Measurements from ENCODE around the gene ZNF19. TPM values are rescaled to one million over a fixed set of nuclear protein-coding genes. Genes with fewer than 3 reads are reported as not detected.
A peak's percentile ranks its signal among the peaks of the same experiment; 100 is the strongest.

The ZNF19 gene
- total and polyA plus RNA-seq, 2 experiments from 2014 or later: 4.5 to 7.0 TPM

- H3K4me3 ChIP-seq: no peak overlapping the region
- TF ChIP-seq, protein P1, sequence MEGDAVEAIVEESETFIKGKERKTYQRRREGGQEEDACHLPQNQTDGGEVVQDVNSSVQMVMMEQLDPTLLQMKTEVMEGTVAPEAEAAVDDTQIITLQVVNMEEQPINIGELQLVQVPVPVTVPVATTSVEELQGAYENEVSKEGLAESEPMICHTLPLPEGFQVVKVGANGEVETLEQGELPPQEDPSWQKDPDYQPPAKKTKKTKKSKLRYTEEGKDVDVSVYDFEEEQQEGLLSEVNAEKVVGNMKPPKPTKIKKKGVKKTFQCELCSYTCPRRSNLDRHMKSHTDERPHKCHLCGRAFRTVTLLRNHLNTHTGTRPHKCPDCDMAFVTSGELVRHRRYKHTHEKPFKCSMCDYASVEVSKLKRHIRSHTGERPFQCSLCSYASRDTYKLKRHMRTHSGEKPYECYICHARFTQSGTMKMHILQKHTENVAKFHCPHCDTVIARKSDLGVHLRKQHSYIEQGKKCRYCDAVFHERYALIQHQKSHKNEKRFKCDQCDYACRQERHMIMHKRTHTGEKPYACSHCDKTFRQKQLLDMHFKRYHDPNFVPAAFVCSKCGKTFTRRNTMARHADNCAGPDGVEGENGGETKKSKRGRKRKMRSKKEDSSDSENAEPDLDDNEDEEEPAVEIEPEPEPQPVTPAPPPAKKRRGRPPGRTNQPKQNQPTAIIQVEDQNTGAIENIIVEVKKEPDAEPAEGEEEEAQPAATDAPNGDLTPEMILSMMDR (IDR thresholded peaks at IDR 0.05; ENCODE audit: low read depth, low read length): peak; percentile 73
- no peaks in the 10 kb centered on the region for H3K27me3 ChIP-seq
- no peak overlapping the region for H3K27ac ChIP-seq
- peak; percentile 32 to 66 for DNase-seq (ENCODE audit: low read depth in 1 of 2, low spot score in 1 of 2)
- H3K9me3 ChIP-seq (ENCODE audit: low read depth): no peaks in the 10 kb centered on the region
- no peaks in the 10 kb centered on the region for H3K4me1 ChIP-seq (ENCODE audit: low read depth)
- H3K36me3 ChIP-seq: peaks cover 9% of the 10 kb centered on the region
Observed at GRCh38 chr16:71479420-71479819, 9.7 kb downstream of the ZNF19 start.

DNA sequence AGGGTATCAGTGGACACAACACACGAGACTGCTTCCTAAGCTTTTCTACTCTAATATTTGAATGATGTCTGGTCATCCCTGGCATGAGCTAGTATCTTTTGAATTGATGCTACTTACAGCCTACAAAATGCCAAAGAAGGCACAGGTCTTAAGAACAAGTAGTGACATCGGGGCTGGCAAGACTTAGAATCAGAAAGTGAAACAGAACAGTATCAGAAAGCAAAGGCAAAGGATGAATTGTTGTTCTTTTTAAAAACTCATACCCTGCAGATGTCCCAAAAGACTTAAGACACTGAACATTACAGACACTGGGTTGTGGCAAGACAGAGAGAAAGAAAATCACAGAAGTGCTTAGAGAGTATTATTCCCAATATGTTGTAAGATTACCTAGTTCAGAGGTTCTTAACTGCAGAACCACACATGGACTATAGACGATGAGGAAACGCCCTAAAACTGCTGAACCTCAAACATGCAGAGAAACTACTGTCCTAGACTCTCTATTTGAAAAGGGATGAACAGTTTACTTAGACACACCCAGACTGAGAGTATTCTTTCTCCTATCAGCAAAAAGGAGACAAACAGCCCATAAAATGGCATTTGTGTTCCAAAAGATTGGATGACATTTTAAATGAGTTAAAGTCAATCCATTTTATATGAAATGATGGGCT is 12.5 kb downstream of the ZNF19 start:
- Histone ChIP-seq H3K27ac (no peak overlapping the region), H3K36me3 (peaks cover 9% of the 10 kb centered on the region), H3K4me3 (no peak overlapping the region), H3K27me3 (no peaks in the 10 kb centered on the region), H3K9me3 (ENCODE audit: low read depth) (no peaks in the 10 kb centered on the region), H3K4me1 (ENCODE audit: low read depth) (no peaks in the 10 kb centered on the region)
- no peak for DNase-seq (ENCODE audit: low read depth in 1 of 2, low spot score in 1 of 2)
- TF ChIP-seq, protein P1 (IDR thresholded peaks at IDR 0.05; ENCODE audit: low read depth, low read length): no peak

GRCh38 chr16:71474864-71475263 is 14.3 kb downstream of the ZNF19 start:
- Histone ChIP-seq H3K4me1 (ENCODE audit: low read depth) (no peaks in the 10 kb centered on the region), H3K27me3 (no peaks in the 10 kb centered on the region), H3K9me3 (ENCODE audit: low read depth) (no peaks in the 10 kb centered on the region), H3K27ac (no peak overlapping the region), H3K4me3 (no peak overlapping the region), H3K36me3 (peaks cover 9% of the 10 kb centered on the region)
- TF ChIP-seq, protein P1 (IDR thresholded peaks at IDR 0.05; ENCODE audit: low read depth, low read length): no peak
- peak in 1 of 2 donors; percentile 47 for DNase-seq (ENCODE audit: low read depth in 1 of 2, low spot score in 1 of 2)

DNA sequence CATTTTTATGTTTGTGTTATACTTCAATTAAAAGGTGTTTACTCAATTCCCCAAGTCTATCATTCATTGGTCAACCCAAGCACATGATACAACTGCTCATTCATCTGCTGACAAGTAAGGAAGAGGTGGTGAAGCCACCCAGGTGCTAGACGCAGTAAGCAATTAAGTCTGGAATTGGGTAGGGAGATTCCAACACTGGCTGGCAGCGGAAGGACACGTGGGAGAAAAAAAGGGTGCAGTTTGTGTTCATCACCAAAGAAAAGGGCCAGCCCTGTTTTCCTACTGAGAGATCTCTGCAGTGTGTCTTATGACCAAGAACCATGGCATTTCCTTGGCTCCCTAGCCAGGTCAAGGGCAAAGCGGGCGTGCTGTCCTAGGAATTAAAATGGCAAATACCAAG is 15.2 kb downstream of the ZNF19 start:
- Histone ChIP-seq H3K27me3 (no peaks in the 10 kb centered on the region), H3K36me3 (peaks cover 9% of the 10 kb centered on the region), H3K9me3 (ENCODE audit: low read depth) (no peaks in the 10 kb centered on the region), H3K4me1 (ENCODE audit: low read depth) (no peaks in the 10 kb centered on the region), H3K4me3 (no peak overlapping the region), H3K27ac (no peak overlapping the region)
- DNase-seq (ENCODE audit: low read depth in 1 of 2, low spot score in 1 of 2): no peak
- TF ChIP-seq, protein P1 (IDR thresholded peaks at IDR 0.05; ENCODE audit: low read depth, low read length): no peak

GRCh38 chr16:71472931-71473330 is 16.2 kb downstream of the ZNF19 start:
- H3K27ac ChIP-seq: no peak overlapping the region
- TF ChIP-seq, protein P1 (IDR thresholded peaks at IDR 0.05; ENCODE audit: low read depth, low read length): no peak
- H3K36me3 ChIP-seq: peaks cover 9% of the 10 kb centered on the region
- no peak overlapping the region for H3K4me3 ChIP-seq
- no peak for DNase-seq (ENCODE audit: low read depth in 1 of 2, low spot score in 1 of 2)
- H3K27me3 ChIP-seq: no peaks in the 10 kb centered on the region
- H3K9me3 ChIP-seq (ENCODE audit: low read depth): no peaks in the 10 kb centered on the region
- no peaks in the 10 kb centered on the region for H3K4me1 ChIP-seq (ENCODE audit: low read depth)

All from cardiac muscle cell (in vitro differentiated cells and primary cell).